ENCODE results near the gene TBC1D25. TPM values are rescaled to one million over a fixed set of nuclear protein-coding genes. Genes with fewer than 3 reads are reported as not detected.

The TBC1D25 gene
- total and polyA plus RNA-seq, 4 donors = 2.6 to 5.8 (median 3.3) TPM

- Histone ChIP-seq H3K9me3 (ENCODE audit: control insufficient read depth in 4 of 4, low read length in 3 of 4) (no peaks in the 10 kb centered on the region), H3K36me3 (ENCODE audit: control insufficient read depth in 4 of 4, insufficient read depth in 3 of 4, low read depth in 1 of 4, low read length in 3 of 4) (peaks cover 7 to 45% (median 17%) of the 10 kb centered on the region in 4 donors), H3K4me3 (ENCODE audit: low read depth in 1 of 3, low read length in 3 of 3) (no peak overlapping the region), H3K27me3 (ENCODE audit: control insufficient read depth in 4 of 4, insufficient read depth in 4 of 4, low read length in 3 of 4) (no peaks in the 10 kb centered on the region), H3K9ac (ENCODE audit: low read depth in 1 of 2, low read length in 2 of 2) (no peak overlapping the region), H3K4me1 (ENCODE audit: control insufficient read depth in 4 of 4, insufficient read depth in 4 of 4, low read length in 3 of 4) (peaks cover 0 to 10% (median 2%) of the 10 kb centered on the region in 4 donors), H3K27ac (ENCODE audit: low read depth in 1 of 2, low read length in 2 of 2) (no peak overlapping the region)
- WGBS = 96% methylated on average over 19 of the region's 19 CpGs
- no peak for DNase-seq (ENCODE audit: low spot score)
- TF ChIP-seq HNF4A (conservative IDR thresholded peaks at IDR 0.05) = no peak
- TF ChIP-seq SP1 (IDR thresholded peaks at IDR 0.05) = no peak
- TF ChIP-seq FOXA1 (IDR thresholded peaks at IDR 0.05) = no peak
- TF ChIP-seq FOXA2 (IDR thresholded peaks at IDR 0.05) = no peak
- no peak for TF ChIP-seq TAF1 (conservative IDR thresholded peaks at IDR 0.05)
- no peak for TF ChIP-seq NR2F2 (IDR thresholded peaks at IDR 0.05)
- TF ChIP-seq, protein P1, sequence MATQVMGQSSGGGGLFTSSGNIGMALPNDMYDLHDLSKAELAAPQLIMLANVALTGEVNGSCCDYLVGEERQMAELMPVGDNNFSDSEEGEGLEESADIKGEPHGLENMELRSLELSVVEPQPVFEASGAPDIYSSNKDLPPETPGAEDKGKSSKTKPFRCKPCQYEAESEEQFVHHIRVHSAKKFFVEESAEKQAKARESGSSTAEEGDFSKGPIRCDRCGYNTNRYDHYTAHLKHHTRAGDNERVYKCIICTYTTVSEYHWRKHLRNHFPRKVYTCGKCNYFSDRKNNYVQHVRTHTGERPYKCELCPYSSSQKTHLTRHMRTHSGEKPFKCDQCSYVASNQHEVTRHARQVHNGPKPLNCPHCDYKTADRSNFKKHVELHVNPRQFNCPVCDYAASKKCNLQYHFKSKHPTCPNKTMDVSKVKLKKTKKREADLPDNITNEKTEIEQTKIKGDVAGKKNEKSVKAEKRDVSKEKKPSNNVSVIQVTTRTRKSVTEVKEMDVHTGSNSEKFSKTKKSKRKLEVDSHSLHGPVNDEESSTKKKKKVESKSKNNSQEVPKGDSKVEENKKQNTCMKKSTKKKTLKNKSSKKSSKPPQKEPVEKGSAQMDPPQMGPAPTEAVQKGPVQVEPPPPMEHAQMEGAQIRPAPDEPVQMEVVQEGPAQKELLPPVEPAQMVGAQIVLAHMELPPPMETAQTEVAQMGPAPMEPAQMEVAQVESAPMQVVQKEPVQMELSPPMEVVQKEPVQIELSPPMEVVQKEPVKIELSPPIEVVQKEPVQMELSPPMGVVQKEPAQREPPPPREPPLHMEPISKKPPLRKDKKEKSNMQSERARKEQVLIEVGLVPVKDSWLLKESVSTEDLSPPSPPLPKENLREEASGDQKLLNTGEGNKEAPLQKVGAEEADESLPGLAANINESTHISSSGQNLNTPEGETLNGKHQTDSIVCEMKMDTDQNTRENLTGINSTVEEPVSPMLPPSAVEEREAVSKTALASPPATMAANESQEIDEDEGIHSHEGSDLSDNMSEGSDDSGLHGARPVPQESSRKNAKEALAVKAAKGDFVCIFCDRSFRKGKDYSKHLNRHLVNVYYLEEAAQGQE (IDR thresholded peaks at IDR 0.05) = no peak
- no peak for TF ChIP-seq JUND (IDR thresholded peaks at IDR 0.05)
- no peak for TF ChIP-seq ZBTB33 (IDR thresholded peaks at IDR 0.05)
- TF ChIP-seq GABPA (IDR thresholded peaks at IDR 0.05 in 1 of 2, conservative IDR thresholded peaks at IDR 0.05 in 1 of 2) = no peak
- TF ChIP-seq, protein P2, sequence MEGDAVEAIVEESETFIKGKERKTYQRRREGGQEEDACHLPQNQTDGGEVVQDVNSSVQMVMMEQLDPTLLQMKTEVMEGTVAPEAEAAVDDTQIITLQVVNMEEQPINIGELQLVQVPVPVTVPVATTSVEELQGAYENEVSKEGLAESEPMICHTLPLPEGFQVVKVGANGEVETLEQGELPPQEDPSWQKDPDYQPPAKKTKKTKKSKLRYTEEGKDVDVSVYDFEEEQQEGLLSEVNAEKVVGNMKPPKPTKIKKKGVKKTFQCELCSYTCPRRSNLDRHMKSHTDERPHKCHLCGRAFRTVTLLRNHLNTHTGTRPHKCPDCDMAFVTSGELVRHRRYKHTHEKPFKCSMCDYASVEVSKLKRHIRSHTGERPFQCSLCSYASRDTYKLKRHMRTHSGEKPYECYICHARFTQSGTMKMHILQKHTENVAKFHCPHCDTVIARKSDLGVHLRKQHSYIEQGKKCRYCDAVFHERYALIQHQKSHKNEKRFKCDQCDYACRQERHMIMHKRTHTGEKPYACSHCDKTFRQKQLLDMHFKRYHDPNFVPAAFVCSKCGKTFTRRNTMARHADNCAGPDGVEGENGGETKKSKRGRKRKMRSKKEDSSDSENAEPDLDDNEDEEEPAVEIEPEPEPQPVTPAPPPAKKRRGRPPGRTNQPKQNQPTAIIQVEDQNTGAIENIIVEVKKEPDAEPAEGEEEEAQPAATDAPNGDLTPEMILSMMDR (IDR thresholded peaks at IDR 0.05; ENCODE audit: low read depth, low read length, missing input control) = no peak
- no peak for TF ChIP-seq MAX (IDR thresholded peaks at IDR 0.05)
- no peak for TF ChIP-seq RXRA (IDR thresholded peaks at IDR 0.05)
- TF ChIP-seq, protein P3, sequence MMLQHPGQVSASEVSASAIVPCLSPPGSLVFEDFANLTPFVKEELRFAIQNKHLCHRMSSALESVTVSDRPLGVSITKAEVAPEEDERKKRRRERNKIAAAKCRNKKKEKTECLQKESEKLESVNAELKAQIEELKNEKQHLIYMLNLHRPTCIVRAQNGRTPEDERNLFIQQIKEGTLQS (IDR thresholded peaks at IDR 0.05) = no peak
Observed at GRCh38 chrX:48600226-48600625, 60.7 kb downstream of the TBC1D25 start.

GRCh38 chrX:48601741-48602394 is 62.4 kb downstream of the TBC1D25 start:
- TF ChIP-seq RAD21 (IDR thresholded peaks at IDR 0.05) (no peak), HNF4A (conservative IDR thresholded peaks at IDR 0.05) (no peak), GABPA (IDR thresholded peaks at IDR 0.05 in 1 of 2, conservative IDR thresholded peaks at IDR 0.05 in 1 of 2) (no peak), NR2F2 (IDR thresholded peaks at IDR 0.05) (no peak), FOXA2 (IDR thresholded peaks at IDR 0.05) (no peak), EGR1 (IDR thresholded peaks at IDR 0.05; ENCODE audit: low read depth in 2 of 2) (no peak), ZBTB33 (IDR thresholded peaks at IDR 0.05) (no peak), JUND (IDR thresholded peaks at IDR 0.05) (no peak)
- TF ChIP-seq, protein P2 (IDR thresholded peaks at IDR 0.05; ENCODE audit: low read depth, low read length, missing input control) = no peak

More at GRCh38 chrX:48601741-48602394, 62.4 kb downstream of the TBC1D25 start:
- WGBS = 84% methylated on average over 17 of the region's 17 CpGs
- DNase-seq (ENCODE audit: low spot score) = no peak
- Histone ChIP-seq H3K4me1 (ENCODE audit: control insufficient read depth in 4 of 4, insufficient read depth in 4 of 4, low read length in 3 of 4) (peaks cover 0 to 10% (median 2%) of the 10 kb centered on the region in 4 donors), H3K36me3 (ENCODE audit: control insufficient read depth in 4 of 4, insufficient read depth in 3 of 4, low read depth in 1 of 4, low read length in 3 of 4) (peaks cover 7 to 45% (median 17%) of the 10 kb centered on the region in 4 donors), H3K27ac (ENCODE audit: low read depth in 1 of 2, low read length in 2 of 2) (no peak overlapping the region), H3K4me3 (ENCODE audit: low read depth in 1 of 3, low read length in 3 of 3) (no peak overlapping the region), H3K9ac (ENCODE audit: low read depth in 1 of 2, low read length in 2 of 2) (no peak overlapping the region), H3K9me3 (ENCODE audit: control insufficient read depth in 4 of 4, low read length in 3 of 4) (no peaks in the 10 kb centered on the region), H3K27me3 (ENCODE audit: control insufficient read depth in 4 of 4, insufficient read depth in 4 of 4, low read length in 3 of 4) (no peaks in the 10 kb centered on the region)

Measured in liver (tissue), 9 donors.